Gastroesophageal sphincter (tissue), 3 donors: Measurements from ENCODE around the gene EIF6.

Experiments used
- CTCF ChIP-seq, 4 experiments: fragments of 200-600 bp in 2 of 4; fragments of 450-650 bp in 2 of 4; sonication (generic) in 1 of 4; IDR thresholded peaks; one replicate each; pipeline ENCODE4 v1.5.1; 2017 to 2019; ENCODE audit warnings: antibody characterized with exemption in 4 of 4, mild to moderate bottlenecking in 2 of 4, moderate library complexity in 2 of 4
- EP300 ChIP-seq: sonication (generic); formaldehyde crosslinking; IDR thresholded peaks from one replicate; pipeline ENCODE4 v1.6.1; 2017; ENCODE audit warnings: antibody characterized with exemption, mild to moderate bottlenecking
- POLR2A ChIP-seq, 2 donors: fragments of 450-650 bp; IDR thresholded peaks; one replicate each; pipeline ENCODE4 v1.6.1; 2017; ENCODE audit warnings: antibody characterized with exemption in 2 of 2, mild to moderate bottlenecking in 2 of 2, moderate library complexity in 1 of 2
- POLR2AphosphoS5 ChIP-seq: sonication (generic); formaldehyde crosslinking; IDR thresholded peaks from one replicate; pipeline ENCODE4 v1.6.1; 2017; ENCODE audit warnings: antibody characterized with exemption

- TF ChIP-seq POLR2AphosphoS5 (no peak), CTCF (IDR thresholded peaks at IDR 0.05) (no peak), POLR2A (IDR thresholded peaks at IDR 0.05) (no peak), EP300 (no peak)
Observed at GRCh38 chr20:35253010-35253409, 31.6 kb downstream of the EIF6 start.
